Vagina (tissue), 2 donors: ENCODE results near the gene REEP3. TPM values are rescaled to one million over a fixed set of nuclear protein-coding genes. Genes with fewer than 3 reads are reported as not detected.
A peak's percentile ranks its signal among the peaks of the same experiment; 100 is the strongest.

Experiments used
- DNase-seq, 2 donors: peaks; one replicate each; pipeline ENCODE4 v3.0.0-alpha.2; 2017; ENCODE audit errors: extremely low spot score in 2 of 2
- H3K27ac ChIP-seq: fragments of 200-600 bp; sonication (generic); one replicate; pipeline ENCODE4 v1.5.1; 2019
- H3K27me3 ChIP-seq: fragments of 200-600 bp; sonication (generic); one replicate; pipeline ENCODE4 v1.5.1; 2019
- H3K36me3 ChIP-seq, 2 donors: fragments of 200-600 bp; sonication (generic); one replicate each; pipeline ENCODE4 v1.5.1; 2017 to 2019
- H3K4me1 ChIP-seq: fragments of 200-600 bp; sonication (generic); one replicate; pipeline ENCODE4 v1.5.1; 2019
- H3K4me3 ChIP-seq, 2 donors: fragments of 200-600 bp; sonication (generic); 1 replicate in 1 of 2; 2 replicates in 1 of 2; pipeline ENCODE4 v1.5.1; 2016 to 2019
- H3K9me3 ChIP-seq: fragments of 200-600 bp; sonication (generic); one replicate; pipeline ENCODE4 v1.5.1; 2019
- CTCF ChIP-seq, 3 experiments: fragments of 450-650 bp in 2 of 3; fragments of 200-600 bp in 1 of 3; sonication (generic) in 1 of 3; IDR thresholded peaks; one replicate each; pipeline ENCODE4 v1.5.1; 2017 to 2019; ENCODE audit warnings: antibody characterized with exemption in 3 of 3, mild to moderate bottlenecking in 2 of 3, moderate library complexity in 2 of 3
- POLR2A ChIP-seq, 2 donors: fragments of 450-650 bp; IDR thresholded peaks; one replicate each; pipeline ENCODE4 v1.6.1; 2017; ENCODE audit warnings: antibody characterized with exemption in 2 of 2, mild to moderate bottlenecking in 2 of 2, moderate library complexity in 2 of 2
- POLR2AphosphoS5 ChIP-seq, 2 donors: sonication (generic); formaldehyde crosslinking; IDR thresholded peaks; one replicate each; pipeline ENCODE4 v1.9.0; 2017; ENCODE audit warnings: antibody characterized with exemption in 2 of 2, mild to moderate bottlenecking in 2 of 2, low read depth in 1 of 2; ENCODE audit not compliant: insufficient read depth in 1 of 2
- intact Hi-C: fragments of 100-400 bp; cut with DNase I; formaldehyde crosslinking; loops from one replicate; pipeline ENCODE4 v1.15.1; 2023
- total RNA-seq: library from RNA; depleted of rRNA; stranded (reverse); fragments of >200 nt; gene quantifications from one replicate; pipeline ENCODE4 v1.2.3, GENCODE V29; 2016

REEP3 gene
- total RNA-seq, 1 donor from 2014 or later: 41.0 TPM

DNA sequence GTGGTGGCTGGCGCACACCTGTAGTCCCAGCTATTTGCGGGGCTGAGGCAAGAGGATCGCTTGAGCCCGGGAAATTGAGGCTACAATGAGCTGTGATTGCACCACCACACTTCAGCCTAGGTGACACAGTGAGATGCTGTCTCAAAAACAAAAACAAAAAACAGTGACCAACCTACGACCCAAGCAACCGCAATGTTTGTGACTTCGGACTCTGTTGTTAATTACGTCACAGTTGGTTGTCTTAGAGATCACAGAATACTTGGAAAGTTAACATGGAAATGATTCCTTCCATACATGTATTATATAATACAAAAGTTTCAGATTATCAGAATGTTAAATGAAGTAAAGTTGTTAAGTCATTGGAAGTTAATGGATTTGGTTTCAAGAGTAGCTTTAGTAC, 106.2 kb downstream of the REEP3 start:
- intact Hi-C loops: no loop called here
- Histone ChIP-seq H3K4me1 (peaks cover 33% of the 10 kb centered on the region), H3K4me3 (no peak overlapping the region), H3K27ac (no peak overlapping the region), H3K36me3 (no peaks in the 10 kb centered on the region), H3K9me3 (no peaks in the 10 kb centered on the region), H3K27me3 (no peaks in the 10 kb centered on the region)
- TF ChIP-seq POLR2A (IDR thresholded peaks at IDR 0.05) (no peak), POLR2AphosphoS5 (IDR thresholded peaks at IDR 0.05; ENCODE audit: insufficient read depth in 1 of 2, low read depth in 1 of 2) (no peak), CTCF (IDR thresholded peaks at IDR 0.05) (no peak)
- DNase-seq: no peak

DNA sequence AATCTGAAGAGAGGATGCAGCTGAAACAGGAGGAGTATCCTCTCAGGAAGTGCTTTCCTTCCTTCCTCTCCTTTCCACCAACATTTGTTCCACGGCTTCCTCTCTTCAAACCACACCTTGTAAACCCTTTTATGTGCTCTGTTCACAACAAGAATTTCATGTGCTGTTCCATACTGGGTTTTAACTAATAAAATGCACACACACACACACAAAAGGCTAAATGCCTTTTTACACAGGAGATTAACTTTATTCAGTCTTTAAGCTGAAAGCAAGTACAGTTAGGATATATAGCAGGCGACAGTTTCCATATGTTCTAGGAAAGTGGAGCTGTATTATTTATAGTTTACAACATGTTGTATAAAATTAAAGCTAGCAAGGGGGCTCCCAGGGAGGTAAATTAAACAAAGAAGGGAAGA, 106.7 kb downstream of the REEP3 start:
- intact Hi-C loops: no loop called here
- Histone ChIP-seq H3K4me3 (no peak overlapping the region), H3K9me3 (no peaks in the 10 kb centered on the region)

GRCh38 chr10:63628526-63629362, 107.5 kb downstream of the REEP3 start:
- Histone ChIP-seq H3K36me3 (no peaks in the 10 kb centered on the region), H3K4me3 (peak overlapping the region; percentile 53 to 62), H3K27ac (peak overlapping the region; percentile 92), H3K27me3 (no peaks in the 10 kb centered on the region), H3K9me3 (no peaks in the 10 kb centered on the region), H3K4me1 (peaks cover 33% of the 10 kb centered on the region)
- intact Hi-C loops: no loop called here
- peak in 1 of 2 donors; percentile 90 for DNase-seq
- TF ChIP-seq POLR2AphosphoS5 (IDR thresholded peaks at IDR 0.05; ENCODE audit: insufficient read depth in 1 of 2, low read depth in 1 of 2) (no peak), CTCF (IDR thresholded peaks at IDR 0.05) (no peak), POLR2A (IDR thresholded peaks at IDR 0.05) (no peak)

More for the DNA sequence above, 106.7 kb downstream of the REEP3 start:
- Histone ChIP-seq H3K27me3 (no peaks in the 10 kb centered on the region), H3K4me1 (peaks cover 33% of the 10 kb centered on the region), H3K36me3 (no peaks in the 10 kb centered on the region), H3K27ac (peak overlapping the region; percentile 92)
- no peak for DNase-seq
- TF ChIP-seq POLR2A (IDR thresholded peaks at IDR 0.05) (no peak), POLR2AphosphoS5 (IDR thresholded peaks at IDR 0.05; ENCODE audit: insufficient read depth in 1 of 2, low read depth in 1 of 2) (no peak), CTCF (IDR thresholded peaks at IDR 0.05) (no peak)

GRCh38 chr10:63629363-63630084, 108.3 kb downstream of the REEP3 start:
- intact Hi-C loops: loop anchor here (2.0 to 5.0 kb wide), 3 partner anchors 38 to 362 kb away; no protein-coding TSS in a partner anchor
- TF ChIP-seq CTCF (IDR thresholded peaks at IDR 0.05) (peak; percentile 21 to 56 (median 44)), POLR2A (IDR thresholded peaks at IDR 0.05) (no peak), POLR2AphosphoS5 (IDR thresholded peaks at IDR 0.05; ENCODE audit: insufficient read depth in 1 of 2, low read depth in 1 of 2) (peak; percentile 87 to 88)
- Histone ChIP-seq H3K4me3 (peak overlapping the region; percentile 53 to 62), H3K9me3 (no peaks in the 10 kb centered on the region), H3K27ac (peak overlapping the region; percentile 92), H3K36me3 (no peaks in the 10 kb centered on the region), H3K27me3 (no peaks in the 10 kb centered on the region), H3K4me1 (peaks cover 33% of the 10 kb centered on the region)
- peak in 1 of 2 donors; percentile 98 for DNase-seq
